Neural crest cell (in vitro differentiated cells): ENCODE measurements around the gene OGDH. TPM values are rescaled to one million over a fixed set of nuclear protein-coding genes. Genes with fewer than 3 reads are reported as not detected.

Experiments used
- DNase-seq: peaks from one replicate; pipeline ENCODE4 v3.0.0; 2021; ENCODE audit warnings: low read depth, mixed read lengths, low spot score
- H3K27ac Mint-ChIP-seq: one replicate; pipeline ENCODE4 v1.8.0; 2021; ENCODE audit warnings: mild to moderate bottlenecking, mixed read lengths; ENCODE audit not compliant: unreplicated experiment
- H3K27me3 Mint-ChIP-seq: 2 replicates; pipeline ENCODE4 v1.8.0; 2021; ENCODE audit warnings: low read depth, mild to moderate bottlenecking, mixed read lengths
- H3K36me3 Mint-ChIP-seq: 2 replicates; pipeline ENCODE4 v1.8.0; 2021; ENCODE audit warnings: low read depth, mild to moderate bottlenecking, mixed read lengths
- H3K4me1 Mint-ChIP-seq: 2 replicates; pipeline ENCODE4 v1.8.0; 2021; ENCODE audit warnings: mixed read lengths
- H3K4me3 Mint-ChIP-seq: one replicate; pipeline ENCODE4 v1.8.0; 2021; ENCODE audit warnings: mild to moderate bottlenecking, mixed read lengths
- H3K9me3 Mint-ChIP-seq: 2 replicates; pipeline ENCODE4 v1.8.0; 2021; ENCODE audit warnings: mixed read lengths
- total RNA-seq: library from RNA; stranded (reverse); gene quantifications from 2 replicates; pipeline ENCODE4 v1.2.1, GENCODE V29; 2021
- TF ChIP-seq, protein P1 (sequence below): fragments of 200-600 bp; sonication (generic); conservative IDR thresholded peaks from 2 replicates; pipeline ENCODE4 v1.5.0; 2021; ENCODE audit warnings: antibody characterized with exemption, mild to moderate bottlenecking

Gene OGDH
- total RNA-seq, 1 donor from 2014 or later = 116 TPM

DNA sequence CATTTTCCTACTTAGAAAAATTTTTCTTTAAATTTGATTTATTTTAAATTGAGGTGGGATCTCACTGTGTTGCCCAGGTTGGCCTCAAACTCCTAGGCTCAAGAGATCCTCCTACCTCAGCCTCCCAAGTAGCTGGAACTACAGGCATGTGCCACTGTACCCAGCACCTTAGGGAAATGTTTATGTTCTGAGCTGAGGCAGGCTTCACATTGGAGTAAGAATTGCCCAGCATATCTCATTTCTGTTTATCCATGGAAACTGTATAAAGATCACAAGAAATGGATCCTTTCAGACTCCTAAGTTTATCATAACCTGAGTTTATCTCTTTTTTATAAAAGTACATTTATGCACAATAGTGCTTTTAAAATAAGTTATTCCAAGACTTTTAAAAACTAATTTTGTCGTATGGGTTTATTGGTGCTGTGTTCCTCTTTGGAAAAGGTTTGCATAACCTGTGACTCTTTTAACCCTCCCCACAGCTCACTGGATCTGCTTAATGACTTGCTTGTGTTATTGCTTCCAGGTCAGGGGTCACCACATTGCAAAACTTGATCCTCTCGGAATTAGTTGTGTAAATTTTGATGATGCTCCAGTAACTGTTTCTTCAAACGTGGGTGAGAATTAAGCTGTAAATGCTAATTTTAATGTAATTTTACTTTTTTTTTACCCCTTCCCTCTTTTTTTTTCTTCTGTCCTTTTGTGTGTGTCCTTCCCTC, 40.7 kb downstream of the OGDH start:
- DNase-seq = no peak
- Mint-ChIP-seq H3K27me3 (no peaks in the 10 kb centered on the region), H3K4me3 (no peak overlapping the region), H3K9me3 (no peaks in the 10 kb centered on the region), H3K4me1 (no peaks in the 10 kb centered on the region), H3K36me3 (peaks cover 2% of the 10 kb centered on the region), H3K27ac (no peak overlapping the region)
- TF ChIP-seq, protein P1, sequence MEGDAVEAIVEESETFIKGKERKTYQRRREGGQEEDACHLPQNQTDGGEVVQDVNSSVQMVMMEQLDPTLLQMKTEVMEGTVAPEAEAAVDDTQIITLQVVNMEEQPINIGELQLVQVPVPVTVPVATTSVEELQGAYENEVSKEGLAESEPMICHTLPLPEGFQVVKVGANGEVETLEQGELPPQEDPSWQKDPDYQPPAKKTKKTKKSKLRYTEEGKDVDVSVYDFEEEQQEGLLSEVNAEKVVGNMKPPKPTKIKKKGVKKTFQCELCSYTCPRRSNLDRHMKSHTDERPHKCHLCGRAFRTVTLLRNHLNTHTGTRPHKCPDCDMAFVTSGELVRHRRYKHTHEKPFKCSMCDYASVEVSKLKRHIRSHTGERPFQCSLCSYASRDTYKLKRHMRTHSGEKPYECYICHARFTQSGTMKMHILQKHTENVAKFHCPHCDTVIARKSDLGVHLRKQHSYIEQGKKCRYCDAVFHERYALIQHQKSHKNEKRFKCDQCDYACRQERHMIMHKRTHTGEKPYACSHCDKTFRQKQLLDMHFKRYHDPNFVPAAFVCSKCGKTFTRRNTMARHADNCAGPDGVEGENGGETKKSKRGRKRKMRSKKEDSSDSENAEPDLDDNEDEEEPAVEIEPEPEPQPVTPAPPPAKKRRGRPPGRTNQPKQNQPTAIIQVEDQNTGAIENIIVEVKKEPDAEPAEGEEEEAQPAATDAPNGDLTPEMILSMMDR = no peak

DNA sequence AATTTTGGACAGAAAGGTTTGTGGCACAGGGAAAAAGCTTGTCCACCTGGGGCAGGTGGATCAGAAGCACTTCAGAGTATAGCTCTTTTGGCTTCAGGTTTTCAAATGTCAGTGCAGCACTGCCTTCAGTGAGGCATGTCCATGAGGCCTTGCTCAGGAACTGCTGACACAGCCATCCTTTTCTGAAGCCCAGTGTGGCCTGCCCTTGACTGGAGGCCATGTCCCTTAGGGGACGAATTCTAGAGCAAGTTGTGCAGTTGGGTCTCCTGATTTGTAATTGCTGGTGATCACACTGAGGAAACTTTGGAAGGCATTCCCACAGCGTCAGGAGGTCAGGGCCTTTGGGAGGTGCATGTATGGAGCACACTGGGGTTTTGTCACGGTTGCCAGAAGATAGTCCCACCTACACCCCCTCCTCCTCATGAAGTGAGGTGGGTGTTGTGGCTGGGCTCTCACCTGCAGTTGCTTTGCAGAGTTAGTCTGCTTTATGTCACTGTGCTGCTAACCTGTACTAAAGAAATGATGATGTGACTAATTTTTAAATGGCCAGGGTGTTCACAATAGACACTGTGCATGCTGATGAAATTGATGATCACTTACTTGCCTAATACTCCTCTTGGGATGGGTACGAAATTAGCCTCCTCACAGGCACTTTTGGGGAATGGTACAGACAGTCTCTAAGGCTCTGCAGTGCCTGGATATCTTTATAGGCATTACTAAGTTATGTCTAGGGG, 41.7 kb downstream of the OGDH start:
- Mint-ChIP-seq H3K4me3 (no peak overlapping the region), H3K36me3 (peaks cover 2% of the 10 kb centered on the region), H3K9me3 (no peaks in the 10 kb centered on the region), H3K4me1 (no peaks in the 10 kb centered on the region), H3K27me3 (no peaks in the 10 kb centered on the region), H3K27ac (no peak overlapping the region)
- DNase-seq = no peak
- TF ChIP-seq, protein P1 = no peak

DNA sequence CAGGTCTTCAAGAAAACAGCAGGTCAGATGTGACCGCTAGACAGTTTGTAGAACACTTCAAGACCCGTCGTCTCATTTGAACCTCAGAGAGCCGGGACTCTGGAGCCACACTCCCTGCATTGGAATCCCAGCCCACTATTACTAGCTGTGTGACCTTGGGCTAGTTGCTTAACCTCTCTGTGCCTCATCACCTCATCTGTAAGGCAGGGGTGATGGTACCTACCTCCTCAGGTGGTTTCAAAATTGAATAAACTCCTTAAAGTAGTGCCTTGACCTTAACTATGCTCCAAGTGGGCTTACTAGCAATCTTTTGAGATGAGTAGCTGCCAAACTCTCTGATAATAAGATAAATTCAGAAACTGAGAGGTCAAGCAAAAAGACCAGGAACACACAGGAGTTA, 43.8 kb downstream of the OGDH start:
- no peaks in the 10 kb centered on the region for H3K4me1 Mint-ChIP-seq
- H3K27ac Mint-ChIP-seq = no peak overlapping the region
- H3K36me3 Mint-ChIP-seq = peaks cover 2% of the 10 kb centered on the region
- no peak for DNase-seq
- TF ChIP-seq, protein P1 = no peak
- no peaks in the 10 kb centered on the region for H3K27me3 Mint-ChIP-seq
- H3K9me3 Mint-ChIP-seq = no peaks in the 10 kb centered on the region
- H3K4me3 Mint-ChIP-seq = no peak overlapping the region

DNA sequence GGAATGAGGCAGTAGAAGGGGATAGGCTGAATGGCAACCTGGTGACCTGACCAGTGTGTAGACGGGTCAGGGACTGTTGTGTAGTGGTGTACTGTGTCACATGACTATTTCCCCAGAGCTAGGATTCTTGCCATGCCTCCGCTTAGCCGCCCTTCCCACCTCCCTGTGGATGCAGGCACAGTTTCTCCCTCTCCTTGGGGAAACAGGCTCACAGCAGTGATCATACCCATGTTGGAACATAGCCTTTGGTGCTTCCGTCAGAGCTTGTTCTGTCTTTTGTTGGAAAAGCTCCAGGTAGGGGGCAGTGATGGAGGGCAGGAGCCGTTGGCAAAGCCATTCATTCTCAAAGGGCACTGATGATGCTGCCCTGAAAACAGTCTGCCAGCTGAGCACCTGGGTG, 44.3 kb downstream of the OGDH start:
- H3K4me1 Mint-ChIP-seq = no peaks in the 10 kb centered on the region
- H3K27me3 Mint-ChIP-seq = no peaks in the 10 kb centered on the region
- no peak for DNase-seq
- TF ChIP-seq, protein P1 = no peak
- H3K4me3 Mint-ChIP-seq = no peak overlapping the region
- no peak overlapping the region for H3K27ac Mint-ChIP-seq
- no peaks in the 10 kb centered on the region for H3K9me3 Mint-ChIP-seq
- peaks cover 3% of the 10 kb centered on the region for H3K36me3 Mint-ChIP-seq

DNA sequence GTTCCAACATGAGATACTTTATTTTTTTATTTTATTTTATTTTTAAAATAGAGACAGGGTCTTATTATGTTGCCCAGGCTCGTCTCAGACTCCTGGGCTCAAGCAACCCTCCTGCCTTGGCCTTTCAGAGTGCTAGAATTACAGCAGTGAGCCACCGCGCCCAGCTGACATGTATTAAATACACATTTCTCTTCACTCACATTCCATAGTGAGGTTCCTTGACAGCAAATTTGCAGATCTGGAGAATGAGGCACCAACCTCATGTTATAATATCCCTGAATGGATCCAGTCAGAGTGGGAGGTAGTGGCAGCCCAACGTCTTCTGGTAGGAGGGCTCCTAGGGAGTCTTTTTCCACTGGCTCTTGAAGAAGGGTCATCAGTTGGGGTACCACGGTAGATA, 46.1 kb downstream of the OGDH start:
- TF ChIP-seq, protein P1 = no peak
- Mint-ChIP-seq H3K27me3 (no peaks in the 10 kb centered on the region), H3K27ac (no peak overlapping the region), H3K4me3 (no peak overlapping the region), H3K36me3 (peaks cover 18% of the 10 kb centered on the region), H3K4me1 (no peaks in the 10 kb centered on the region), H3K9me3 (peaks cover 2% of the 10 kb centered on the region)
- no peak for DNase-seq
